Stimulated activated naive CD8-positive, alpha-beta T cell treated with anti-CD3 and anti-CD28 coated beads, Interleukin-15, Interleukin-2, amounts not matched to agents 100 U/mL and 50 U/mL, for 24 hours (primary cell): ENCODE data around the gene S100A12.

Experiments
- ATAC-seq: fragments of 150-1000 bp; cut with Tn5 transposase; one replicate; pipeline ENCODE4 v1.10.0; 2021
- DNase-seq: peaks from one replicate; pipeline ENCODE4 v3.0.0; 2021

S100A12 gene

DNA sequence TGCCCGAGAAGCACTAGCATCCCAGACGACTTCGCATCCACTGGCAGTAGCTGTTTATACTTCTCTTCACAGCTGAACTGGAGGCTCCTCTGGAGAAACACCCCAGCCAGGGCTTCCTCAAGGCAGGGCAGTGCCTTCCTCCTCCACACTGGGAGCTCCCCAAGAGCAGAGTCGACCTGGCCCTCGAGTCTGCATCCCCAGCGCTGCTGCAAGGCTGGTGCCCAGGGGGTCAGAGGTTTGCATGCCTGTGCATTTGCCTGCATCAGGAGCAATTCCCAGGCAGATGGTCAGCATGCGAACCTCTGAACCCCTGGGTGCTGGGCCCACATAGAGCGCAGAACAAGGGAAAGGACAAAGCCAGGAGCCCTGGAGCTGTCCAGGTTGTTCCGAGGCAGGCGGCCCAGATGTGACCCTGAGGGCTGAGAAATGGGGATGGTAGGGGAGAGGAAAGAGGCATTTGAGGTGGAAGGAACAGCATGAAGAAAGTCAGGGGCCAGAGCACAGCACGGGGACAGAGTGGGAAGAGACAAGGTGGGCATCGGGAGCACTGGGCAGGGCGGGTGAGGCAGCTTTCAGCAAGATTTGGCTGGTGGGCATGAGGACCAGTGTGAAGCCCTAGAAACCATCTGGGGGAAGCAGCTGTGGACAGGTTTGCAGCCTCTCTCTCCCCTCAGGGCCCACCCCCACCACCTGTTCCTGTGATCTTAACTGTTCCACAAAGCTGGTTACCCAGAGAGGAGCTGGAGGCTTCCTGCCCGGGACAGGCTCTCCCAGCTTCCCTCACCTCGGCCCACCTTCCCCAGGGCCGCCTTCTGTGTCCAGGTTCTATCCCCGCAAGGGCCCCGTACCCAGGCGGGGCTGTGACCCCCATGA, 21.9 kb upstream of the S100A12 start:
- no peak for ATAC-seq
- DNase-seq, result no peak

DNA sequence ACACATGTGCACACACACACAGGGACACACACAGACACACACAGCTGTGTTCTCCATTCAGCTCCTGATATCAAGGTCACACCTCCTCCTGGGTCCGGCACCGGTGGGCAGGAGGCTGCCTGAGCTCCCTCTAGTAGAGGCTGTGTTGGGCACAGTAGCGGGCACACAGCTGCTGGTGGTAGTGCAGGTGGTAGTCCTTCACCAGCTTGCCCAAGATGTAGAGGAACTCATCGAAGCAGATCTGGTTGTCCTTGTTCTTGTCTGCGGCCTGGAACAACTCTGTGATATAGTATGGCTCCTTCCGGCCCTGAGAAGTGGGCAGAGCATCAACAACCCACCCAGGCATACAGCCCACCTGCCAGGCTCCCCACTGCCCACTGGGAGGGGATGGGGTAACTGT, 21.0 kb upstream of the S100A12 start:
- DNase-seq, result no peak
- no peak for ATAC-seq

DNA sequence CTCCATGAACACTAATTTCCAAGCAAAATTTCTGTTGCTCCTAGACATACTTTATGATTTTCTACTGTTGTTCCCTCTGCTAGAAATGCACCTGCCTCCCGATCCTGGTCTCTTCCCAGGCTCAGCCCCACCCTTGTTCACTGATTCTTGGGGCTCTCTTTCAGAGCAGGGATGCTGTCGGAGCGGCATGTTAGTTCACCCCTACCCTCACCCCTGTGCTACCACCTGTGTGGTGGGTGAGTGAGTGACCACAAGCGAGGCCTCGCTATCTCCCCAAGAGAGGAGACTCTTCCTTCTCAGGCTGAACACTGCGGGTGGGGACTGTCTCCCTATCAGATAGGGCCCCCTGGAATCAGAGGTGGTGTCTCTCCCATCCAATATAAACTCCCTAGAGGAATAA, 20.4 kb upstream of the S100A12 start:
- ATAC-seq (no peak), DNase-seq (no peak)

DNA sequence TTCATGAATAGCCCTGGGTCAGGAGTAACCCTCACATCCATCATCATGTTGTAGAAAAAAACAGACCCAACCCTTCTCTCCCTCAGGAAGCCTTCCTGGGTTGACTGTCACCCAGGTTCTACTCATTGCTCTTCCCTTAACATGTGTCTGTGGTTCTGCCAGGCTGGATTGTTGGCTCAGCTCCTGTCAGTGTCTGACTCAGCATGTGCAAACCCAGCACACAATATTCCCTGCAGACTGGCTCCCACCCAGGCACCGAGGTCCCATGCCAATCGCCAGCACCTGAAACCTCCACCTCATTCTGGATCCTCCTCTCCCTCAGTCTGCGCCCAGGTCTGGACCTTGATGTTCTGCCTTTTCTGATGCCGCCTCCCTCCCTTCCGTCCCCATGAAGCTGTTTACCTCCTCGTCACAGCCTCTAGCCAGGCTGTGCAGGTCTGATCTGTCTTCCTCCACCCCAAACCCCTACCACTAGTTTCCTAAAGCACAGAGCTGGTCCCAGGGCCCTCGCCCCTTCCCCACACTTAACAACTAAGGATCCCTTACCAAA, 19.8 kb upstream of the S100A12 start:
- DNase-seq, result no peak
- no peak for ATAC-seq

GRCh38 chr1:153394391-153394790, 19.0 kb upstream of the S100A12 start:
- ATAC-seq, result no peak
- no peak for DNase-seq

GRCh38 chr1:153393926-153394325, 18.5 kb upstream of the S100A12 start:
- ATAC-seq (no peak), DNase-seq (no peak)

DNA sequence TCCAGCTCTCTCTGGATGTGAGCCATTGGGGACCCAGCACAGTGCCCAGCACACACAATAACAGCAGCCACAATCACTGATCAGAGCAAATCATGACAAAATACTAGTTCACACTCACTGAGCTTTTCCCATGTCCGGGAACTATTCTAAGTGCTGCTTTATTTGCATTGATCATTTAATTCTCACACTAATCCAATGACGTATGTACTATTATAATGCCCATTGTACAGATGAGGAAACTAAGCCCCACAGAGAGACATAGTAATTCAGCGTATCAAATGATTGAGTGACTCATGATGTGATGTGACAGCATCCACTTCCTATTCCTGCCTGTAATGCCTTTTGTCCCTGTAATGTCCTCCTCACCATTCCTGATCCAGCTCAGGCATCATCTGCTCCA, 17.4 kb upstream of the S100A12 start:
- ATAC-seq (no peak), DNase-seq (no peak)

GRCh38 chr1:153392258-153392657, 16.8 kb upstream of the S100A12 start:
- no peak for DNase-seq
- no peak for ATAC-seq

DNA sequence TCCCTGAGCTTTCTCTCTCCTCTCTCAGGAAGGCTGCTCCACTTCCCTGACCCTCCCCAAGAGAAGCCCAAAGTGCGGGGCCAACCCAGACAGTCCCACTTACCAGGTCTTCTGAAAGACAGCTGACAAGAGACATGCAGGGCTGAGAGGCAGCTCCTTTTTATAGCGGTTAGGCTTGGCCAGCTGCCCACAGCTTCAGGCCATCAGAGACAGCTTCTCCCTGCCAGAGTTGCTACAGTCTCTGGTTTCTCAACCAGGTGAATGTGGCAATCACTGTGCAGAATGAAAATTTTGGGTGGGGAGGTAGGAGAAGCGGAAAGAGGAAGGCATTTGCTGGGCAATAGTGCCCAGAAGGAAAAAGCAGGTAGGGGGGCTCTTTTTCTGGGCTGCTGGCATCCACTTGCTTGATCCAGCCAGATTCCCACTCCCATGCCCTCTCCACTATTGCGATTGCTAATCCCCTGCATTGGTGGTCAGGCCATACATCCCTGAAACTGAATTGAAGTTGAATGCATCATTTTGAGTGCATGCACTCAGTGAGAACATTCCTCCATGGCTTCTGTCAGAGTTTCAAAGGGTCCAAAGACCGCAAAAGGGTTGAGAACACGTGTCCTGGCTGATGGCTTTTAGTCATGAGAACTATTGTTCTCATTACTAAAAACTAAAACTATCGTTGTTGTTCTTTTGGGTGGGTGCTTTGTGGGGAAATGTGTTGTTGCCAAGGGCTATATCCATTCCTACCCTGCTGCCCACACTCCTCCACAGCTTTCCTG, 15.7 kb upstream of the S100A12 start, which contains the start of gene S100A8:
Gene S100A8, minus strand, starts transcription at position 136 of the 773 bp plus-strand sequence. CDS start 538 bp downstream, outside the sequence.
- no peak for DNase-seq
- no peak for ATAC-seq

DNA sequence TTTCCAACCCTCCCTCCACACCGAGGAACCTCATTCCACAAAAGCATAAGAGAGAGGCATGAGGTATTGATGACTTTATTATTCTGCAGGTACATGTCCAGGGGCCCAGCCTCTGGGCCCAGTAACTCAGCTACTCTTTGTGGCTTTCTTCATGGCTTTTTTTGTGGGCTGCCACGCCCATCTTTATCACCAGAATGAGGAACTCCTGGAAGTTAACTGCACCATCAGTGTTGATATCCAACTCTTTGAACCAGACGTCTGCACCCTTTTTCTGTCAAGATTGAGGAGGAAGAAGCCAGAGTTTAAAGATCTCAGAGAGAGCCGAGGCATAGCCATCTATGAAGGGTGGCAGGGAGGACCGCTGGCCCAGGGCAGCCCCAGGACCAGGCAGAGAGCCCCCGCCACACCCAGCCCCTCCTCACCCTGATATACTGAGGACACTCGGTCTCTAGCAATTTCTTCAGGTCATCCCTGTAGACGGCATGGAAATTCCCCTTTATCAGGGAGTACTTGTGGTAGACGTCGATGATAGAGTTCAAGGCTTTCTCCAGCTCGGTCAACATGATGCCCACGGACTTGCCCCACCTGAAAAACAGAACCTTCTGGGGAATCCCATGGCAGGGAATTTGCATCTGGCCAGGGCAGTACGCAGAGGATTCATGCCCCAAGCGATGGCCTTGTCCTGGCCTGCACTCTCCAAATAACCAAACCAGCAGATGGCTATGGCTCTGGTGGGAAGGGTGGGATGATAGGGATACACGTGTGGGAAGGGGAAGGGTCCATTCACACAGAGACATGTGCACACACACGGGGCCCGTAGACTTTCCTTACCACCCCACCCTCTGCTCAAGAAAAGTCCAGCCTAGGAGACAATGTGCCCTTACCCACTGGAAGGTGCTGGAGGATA, 14.8 kb upstream of the S100A12 start:
- no peak for ATAC-seq

DNA sequence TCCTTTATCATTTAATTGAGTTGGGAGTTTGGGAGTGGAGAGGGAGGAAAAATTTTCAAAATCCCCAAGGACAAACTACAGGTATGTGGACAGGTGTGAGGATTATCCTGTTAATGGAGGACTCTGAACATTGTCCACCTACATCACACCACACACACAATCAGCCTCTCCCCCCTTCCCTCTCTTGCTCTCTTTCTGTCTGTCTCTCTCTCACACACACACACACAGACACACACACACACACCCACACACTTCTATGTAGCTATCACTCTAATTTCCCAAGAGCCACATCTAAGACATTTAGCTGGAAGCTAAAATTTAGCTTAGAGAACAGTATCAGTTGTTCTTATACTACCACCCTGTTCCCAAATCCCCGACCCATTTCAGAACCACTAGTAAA, 14.0 kb upstream of the S100A12 start:
- ATAC-seq (no peak), DNase-seq (no peak)

More for the DNA sequence above, 14.8 kb upstream of the S100A12 start:
- DNase-seq, result no peak

- ATAC-seq (no peak), DNase-seq (no peak)
These were observed 12.4 kb upstream of the S100A12 start for GRCh38 chr1:153387785-153388184.

DNA sequence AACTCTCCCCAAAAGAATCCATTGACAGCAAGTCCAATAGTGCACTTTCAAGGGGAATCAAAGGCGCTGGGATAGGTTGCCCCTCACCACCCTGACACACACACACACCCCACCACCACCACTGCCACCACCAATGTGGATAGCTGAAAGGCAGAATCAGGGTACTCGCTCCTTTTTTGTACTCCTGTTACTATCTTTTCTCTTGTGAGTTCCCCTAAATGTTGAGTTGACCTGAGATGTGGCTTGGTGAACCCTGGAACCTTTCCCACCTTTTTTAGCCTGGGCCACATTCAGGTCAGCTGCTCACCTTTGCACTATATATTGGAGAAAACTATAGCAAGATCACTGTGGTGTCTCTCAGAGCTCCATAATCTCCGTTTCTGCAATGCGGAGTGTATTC, 11.6 kb upstream of the S100A12 start:
- no peak for ATAC-seq
- no peak for DNase-seq

- ATAC-seq (no peak), DNase-seq (no peak)
These were observed 11.1 kb upstream of the S100A12 start for GRCh38 chr1:153386500-153386901.

- DNase-seq (no peak), ATAC-seq (no peak)
These were observed 9.6 kb upstream of the S100A12 start for GRCh38 chr1:153384958-153385580.

GRCh38 chr1:153380711-153381110, 5.3 kb upstream of the S100A12 start:
- DNase-seq (no peak), ATAC-seq (no peak)

DNA sequence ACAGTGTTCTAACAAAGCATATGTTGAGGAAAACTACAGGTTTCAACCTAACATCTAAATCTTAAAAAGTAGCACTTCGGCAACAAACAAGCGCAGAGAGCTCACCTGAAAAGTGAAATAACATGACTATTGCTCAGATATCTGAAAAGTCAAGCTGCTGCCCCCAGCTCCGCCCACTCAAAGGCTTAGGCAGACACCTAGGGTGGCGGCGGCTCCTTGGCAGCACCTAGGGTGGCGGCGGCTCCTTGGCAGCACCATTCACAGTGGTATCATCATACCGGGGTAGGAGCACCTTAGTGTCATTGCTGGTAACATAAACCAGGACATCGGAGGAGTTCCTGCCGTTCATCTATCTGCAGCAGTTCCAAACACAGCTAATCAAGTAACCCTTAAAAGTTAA, 4.2 kb upstream of the S100A12 start:
- no peak for ATAC-seq
- DNase-seq, result no peak

DNA sequence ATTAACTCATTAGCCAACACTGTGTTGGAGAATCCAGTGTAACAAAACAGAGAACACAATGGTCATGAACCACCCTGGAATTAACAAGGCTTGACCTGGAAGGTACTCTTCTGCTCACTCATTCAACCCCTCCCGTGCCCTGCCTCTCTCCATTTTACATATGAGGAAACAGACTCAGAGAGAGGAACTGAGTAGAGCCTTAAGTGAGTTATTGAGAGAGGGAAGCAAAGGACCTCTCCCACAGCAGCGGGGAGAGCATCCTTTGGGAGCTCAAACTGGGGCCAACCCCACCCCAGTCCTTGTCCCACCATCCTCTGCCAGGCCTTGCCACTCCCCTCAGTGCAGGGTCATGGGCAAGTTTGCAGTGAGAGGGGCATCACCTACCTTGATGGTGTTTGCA, 1.4 kb downstream of the S100A12 start:
- ATAC-seq, result no peak

DNA sequence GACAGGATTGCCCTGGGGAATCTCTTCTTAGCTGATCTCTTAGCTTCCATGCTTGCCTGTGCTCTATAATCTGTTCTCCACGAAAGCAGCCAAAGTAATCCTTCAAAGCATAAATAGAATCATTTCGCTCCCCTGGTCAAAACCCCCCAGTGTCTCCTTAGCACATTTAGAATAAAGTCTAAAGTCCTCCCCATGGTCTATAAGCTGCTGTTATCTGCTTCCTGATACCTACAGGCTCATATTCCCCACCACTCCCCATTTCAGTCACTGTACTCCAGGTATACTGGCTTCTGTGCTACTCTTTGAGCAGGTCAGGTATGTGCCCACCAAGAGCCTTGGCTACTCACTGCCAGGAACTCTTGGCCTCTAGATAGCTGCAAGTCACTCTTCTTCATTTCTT, 2.9 kb downstream of the S100A12 start:
- DNase-seq, result no peak
- no peak for ATAC-seq

More for the DNA sequence above, 1.4 kb downstream of the S100A12 start:
- no peak for DNase-seq

DNA sequence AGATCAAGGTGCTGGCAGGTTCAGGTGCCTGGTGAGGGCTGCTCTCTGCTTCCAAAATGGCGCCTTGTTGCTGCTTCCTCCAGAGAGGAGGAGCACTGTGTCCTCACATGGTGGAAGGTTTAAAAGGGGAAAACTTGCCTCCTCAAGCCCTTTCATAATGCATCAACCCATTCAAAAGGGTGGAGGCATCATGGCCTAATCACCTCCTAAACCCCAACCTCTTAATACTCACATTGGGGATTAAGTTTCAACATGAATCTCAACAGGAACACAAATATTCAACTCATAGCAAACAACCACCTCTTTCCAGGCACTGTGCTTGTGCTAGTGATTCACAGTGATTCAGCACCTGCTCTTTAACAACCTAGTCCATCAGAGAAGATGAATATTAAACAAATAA, 4.2 kb downstream of the S100A12 start:
- ATAC-seq, result no peak
- no peak for DNase-seq

- DNase-seq (no peak), ATAC-seq (no peak)
These were observed 5.3 kb downstream of the S100A12 start for GRCh38 chr1:153370146-153370545.

DNA sequence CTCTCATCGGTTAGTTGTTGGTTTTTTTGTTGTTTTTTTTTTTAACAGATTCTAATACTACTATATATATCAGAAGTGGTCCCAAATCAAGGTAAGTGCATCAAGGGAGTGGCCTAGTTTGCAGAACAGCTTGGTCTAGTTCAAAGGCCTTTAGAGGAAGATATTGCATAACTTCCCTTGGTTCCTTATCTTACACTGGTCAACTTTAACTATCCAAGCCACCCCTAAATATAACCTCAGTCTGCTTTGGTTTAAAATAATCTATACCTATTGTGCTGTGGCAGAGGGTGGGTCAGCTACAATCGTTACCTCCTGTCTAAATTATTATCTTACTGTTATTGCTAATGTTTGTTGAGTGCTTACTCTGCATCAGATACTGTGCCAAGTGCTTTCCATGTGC, 6.9 kb downstream of the S100A12 start:
- DNase-seq, result no peak
- no peak for ATAC-seq
